Measurements from ENCODE around the gene VPS51.
"Not testable (repeated sequence)": the region's sequence is repeated elsewhere in the genome, so short reads cannot be mapped to it uniquely, and the experiment has no call there.

The VPS51 gene

DNA sequence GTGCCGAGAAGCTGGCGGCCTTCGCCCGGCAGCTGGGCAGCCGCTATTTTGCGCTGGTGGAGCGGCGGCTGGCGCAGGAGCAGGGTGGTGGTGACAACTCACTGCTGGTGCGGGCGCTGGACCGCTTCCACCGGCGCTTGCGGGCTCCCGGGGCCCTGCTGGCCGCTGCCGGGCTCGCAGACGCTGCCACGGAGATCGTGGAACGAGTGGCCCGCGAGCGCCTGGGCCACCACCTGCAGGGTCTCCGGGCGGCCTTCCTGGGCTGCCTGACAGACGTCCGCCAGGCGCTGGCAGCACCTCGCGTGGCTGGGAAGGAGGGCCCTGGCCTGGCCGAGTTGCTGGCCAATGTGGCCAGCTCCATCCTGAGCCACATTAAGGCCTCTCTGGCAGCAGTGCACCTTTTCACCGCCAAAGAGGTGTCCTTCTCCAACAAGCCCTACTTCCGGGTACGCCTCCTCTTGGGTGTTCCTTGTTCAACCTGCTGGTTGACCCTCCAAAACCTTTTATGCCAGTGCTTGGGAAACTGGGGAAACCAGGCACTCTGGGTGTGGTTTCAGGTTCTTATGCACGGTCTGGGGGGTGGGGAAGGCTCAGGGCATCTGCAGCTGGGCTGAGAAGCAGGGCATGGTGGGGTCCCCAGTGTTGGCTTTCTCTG lies 12.6 kb downstream of the VPS51 start:
- DNase-seq, result no peak

GRCh38 chr11:65109231-65110198 lies 13.5 kb downstream of the VPS51 start:
- no peak for DNase-seq

DNA sequence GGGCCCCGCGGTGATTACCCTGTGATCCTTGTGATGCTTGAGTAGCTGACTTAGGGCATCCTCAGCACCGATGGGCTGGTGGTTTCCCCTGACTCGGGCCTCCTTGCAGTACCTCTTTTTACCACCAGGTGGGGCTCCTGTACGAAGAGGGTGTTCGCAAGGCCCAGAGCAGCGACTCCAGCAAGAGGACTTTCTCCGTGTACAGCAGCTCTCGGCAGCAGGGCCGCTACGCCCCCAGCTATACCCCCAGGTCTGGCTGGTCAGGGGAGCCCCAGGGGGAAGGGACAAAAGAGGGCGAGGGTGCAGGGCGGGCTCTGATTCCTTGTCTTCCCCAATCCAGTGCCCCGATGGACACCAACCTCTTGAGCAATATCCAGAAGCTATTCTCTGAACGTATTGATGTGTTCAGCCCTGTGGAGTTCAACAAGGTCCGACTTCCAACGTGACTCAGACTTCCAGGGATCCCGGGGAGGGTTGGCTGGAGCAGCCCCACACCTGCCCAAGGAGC lies 14.4 kb downstream of the VPS51 start:
- no peak for DNase-seq

DNA sequence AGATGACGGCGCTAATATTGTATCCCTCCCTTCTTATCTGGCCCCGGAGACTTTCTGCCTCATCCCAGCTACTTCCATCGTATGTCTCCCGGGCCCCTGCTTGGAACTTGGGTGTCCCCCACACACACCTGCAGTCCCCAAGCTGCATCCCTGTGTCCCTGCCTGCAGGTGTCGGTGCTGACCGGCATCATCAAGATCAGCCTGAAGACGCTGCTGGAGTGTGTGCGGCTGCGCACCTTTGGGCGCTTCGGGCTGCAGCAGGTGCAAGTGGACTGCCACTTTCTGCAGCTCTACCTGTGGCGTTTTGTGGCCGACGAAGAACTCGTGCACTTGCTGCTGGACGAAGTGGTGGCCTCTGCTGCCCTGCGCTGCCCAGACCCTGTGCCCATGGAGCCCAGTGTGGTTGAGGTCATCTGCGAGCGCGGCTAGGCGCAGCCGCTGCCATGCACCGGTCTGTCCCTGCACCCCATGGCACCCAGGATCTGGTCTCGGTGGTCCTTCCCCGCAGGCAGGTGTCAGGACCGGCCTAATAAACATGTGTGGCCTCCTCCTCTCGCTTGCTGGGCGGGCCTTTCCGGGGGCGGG lies 15.2 kb downstream of the VPS51 start:
- DNase-seq, result no peak

- peak; percentile 66 for DNase-seq
Observed at GRCh38 chr11:65111744-65112545, 15.9 kb downstream of the VPS51 start, which contains the start of gene TM7SF2. Gene TM7SF2, plus strand, starts transcription at chr11:65111872. Its CDS starts 144 bp downstream, at chr11:65112016.

DNA sequence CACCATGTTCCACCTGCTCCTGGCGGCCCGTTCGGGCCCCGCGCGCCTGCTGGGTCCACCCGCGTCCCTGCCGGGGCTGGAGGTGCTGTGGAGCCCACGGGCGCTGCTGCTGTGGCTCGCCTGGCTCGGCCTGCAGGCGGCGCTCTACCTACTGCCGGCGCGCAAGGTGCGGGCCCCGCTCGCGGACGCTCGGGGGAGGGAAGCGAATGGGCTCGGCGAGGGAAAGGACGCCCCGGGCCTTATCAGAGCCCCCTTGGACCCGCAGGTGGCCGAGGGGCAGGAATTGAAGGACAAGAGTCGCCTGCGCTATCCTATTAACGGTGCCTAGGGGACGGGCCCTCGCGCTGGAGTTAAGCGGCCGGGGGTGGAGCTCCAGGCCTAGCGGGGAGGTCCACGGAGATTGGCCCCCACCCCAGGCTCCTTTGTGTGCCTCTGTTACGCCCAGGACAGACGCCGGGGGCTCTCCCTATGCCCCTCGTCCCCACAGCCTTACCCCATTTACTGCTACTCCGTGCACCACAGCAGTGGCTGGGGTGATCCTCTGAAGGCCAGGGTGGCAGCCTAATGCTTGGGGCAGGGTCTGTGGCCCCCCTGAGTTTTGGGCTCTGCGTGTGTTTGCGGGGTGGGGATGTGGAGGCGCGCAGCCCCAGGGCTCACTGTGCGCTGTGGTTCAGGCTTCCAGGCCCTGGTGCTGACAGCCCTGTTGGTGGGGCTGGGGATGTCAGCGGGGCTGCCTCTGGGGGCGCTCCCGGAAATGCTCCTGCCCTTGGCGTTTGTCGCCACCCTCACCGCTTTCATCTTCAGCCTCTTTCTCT lies 16.7 kb downstream of the VPS51 start:
- DNase-seq, result no peak

GRCh38 chr11:65113361-65113756 lies 17.3 kb downstream of the VPS51 start:
- no peak for DNase-seq

GRCh38 chr11:65113839-65114238 lies 17.8 kb downstream of the VPS51 start:
- no peak for DNase-seq

- no peak for DNase-seq
Observed at GRCh38 chr11:65114538-65115171, 18.6 kb downstream of the VPS51 start.

DNA sequence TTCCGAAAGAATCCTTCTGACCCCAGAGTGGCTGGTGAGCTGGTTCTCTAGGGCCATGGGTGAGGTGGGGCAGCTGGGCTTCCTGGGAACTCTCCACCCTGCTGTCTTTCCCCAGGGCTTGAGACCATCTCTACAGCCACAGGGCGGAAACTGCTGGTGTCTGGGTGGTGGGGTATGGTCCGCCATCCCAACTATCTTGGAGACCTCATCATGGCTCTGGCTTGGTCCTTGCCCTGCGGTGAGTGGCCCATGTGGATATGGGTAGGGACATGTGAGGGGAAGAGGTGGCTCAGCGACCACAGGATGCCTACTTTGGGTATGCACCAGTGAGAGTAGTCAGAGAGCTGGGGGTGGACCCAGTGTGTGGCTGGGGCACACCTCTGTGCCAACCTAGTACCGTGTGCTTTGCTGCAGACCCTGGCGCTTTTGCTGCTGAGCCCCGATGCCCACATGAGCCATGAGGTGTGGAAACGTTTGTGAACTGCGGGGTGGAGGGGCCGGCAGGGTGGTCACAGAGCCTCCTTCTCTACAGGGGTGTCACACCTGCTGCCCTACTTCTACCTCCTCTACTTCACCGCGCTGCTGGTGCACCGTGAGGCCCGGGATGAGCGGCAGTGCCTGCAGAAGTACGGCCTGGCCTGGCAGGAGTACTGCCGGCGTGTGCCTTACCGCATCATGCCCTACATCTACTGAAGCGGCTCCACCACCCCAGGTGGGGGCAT lies 19.5 kb downstream of the VPS51 start:
- no peak for DNase-seq

DNA sequence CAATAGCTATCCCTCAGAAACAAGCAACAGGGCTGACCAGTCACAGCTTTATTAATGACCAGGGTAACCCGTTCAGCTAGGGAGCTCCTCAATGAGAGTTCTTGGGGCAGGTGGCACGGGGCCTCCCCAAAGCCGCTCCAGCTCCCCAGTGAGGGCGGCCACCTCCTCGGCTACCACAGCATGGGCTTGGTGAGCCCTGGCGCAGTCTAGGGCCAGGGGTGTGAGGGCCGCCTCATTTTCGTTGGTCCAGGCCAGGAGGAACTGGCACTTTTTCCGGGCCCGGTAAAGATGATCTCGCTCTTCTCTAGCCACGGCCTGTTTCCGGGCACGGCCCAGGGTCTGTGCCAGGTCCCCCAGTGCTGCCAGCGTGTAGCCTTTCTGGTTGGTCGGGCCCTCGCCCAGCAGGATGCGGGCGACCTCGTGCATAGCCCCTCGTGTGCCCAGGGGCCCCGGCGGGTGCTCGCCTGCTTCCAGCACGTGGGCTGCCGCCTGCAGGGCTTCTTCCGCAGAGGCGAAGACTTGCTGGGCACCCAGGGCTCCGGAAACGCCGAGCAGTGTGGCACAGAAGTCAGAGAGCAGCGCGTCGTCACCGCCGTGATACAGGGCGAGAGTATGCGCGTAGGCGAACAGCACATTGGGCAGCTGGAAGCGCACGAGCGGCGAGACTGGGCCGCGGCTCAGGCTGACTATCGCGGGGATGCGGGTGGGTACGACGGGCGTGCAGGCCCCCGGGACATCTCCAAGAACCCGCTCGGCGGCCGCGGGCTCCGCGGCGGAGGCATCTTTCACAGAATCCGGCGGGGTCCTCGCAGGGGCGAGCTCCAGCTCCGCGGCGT lies 20.6 kb downstream of the VPS51 start:
- no peak for DNase-seq

- peak; percentile 74 for DNase-seq
Observed at GRCh38 chr11:65117206-65118096, 21.4 kb downstream of the VPS51 start, which contains the start of gene ZNHIT2. Gene ZNHIT2, minus strand, starts transcription at chr11:65117701. Its CDS starts 48 bp downstream, at chr11:65117653.

DNA sequence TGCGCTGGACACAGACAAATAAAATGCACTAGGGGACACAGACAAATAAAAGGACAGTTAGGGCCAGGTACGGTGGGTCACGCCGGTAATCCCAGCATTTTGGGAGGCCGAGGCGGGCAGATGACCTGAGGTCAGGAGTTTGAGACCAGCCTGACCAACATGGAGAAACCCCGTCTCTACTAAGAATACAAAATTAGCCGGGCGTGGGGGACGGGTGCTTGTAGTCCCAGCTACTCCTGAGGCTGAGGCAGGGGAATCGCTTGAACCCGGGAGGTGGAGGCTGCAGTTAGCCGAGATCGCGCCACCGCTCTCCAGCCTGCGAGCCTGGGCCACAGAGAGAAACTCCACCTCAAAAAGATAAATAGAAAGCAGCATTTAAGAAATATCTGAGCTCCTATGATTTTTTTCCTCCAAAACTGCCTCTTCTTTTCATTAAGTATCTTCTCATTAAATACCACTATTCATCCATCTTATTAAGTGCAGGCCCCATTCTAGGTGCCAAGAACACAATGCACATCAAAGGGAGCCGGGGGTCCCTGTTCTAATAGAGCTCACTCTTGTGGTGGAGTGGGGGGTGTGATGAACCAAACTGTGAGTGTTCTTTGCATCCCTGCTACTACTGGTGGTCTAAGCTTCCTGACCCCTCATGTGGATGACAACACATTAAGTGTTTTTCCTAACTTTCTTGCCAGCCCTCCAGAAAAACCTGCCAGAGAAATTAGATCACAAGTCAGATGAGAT lies 22.3 kb downstream of the VPS51 start:
- no peak for DNase-seq

DNA sequence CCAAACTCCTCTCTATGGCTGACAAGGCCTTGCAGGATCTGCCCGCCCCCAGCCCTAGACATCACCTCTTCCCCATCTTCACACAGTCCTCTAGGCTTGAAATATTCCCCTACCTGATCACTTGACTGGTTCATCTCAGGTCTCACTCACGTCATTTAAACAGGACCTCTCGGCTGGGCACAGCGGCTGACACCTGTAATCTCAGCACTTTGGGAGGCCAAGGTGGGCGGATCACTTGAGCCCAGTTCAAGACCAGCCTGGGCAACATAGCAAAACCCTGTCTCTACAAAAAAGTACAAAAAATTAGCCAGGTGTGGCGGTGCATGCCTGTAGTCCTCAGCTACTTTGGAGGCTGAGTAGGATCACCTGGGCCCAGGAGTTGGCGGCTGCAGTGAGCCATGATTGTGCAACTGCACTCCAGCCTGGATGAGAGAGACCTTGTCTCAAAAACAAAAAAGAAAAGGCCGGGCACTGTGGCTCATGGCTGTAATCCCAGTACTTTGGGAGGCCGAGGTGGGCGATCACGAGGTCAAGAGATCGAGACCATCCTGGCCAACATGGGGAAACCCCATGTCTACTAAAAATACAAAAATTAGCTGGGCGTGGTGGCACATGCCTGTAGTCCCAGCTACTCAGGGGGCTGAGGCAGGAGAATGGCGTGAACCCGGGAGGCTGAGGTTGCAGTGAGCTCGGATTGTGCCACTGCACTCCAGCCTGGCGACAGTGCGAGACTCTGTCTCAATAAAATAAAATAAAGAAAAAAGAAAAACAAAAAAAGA lies 23.1 kb downstream of the VPS51 start:
- not testable (repeated sequence) for DNase-seq

GRCh38 chr11:65119670-65119995 lies 23.6 kb downstream of the VPS51 start:
- DNase-seq, result no peak

DNA sequence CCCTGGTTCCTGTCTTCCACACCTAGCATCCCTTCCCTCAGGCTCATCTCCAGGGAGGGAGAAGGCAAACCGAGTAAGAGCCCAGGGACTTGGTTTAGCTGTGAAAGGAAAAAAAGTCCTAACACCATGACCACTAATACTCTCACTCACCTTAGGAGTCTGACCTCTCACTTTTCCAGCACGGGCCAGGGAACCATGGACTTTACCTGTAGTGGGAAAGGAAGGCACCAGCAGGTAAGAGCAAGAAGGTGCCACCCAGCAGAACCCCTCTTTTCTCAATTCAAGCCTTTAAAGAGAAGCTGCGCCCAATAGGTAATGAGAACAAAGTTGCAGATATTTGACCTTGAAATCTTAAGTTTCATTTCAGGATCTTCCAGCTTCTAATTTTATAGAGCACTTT lies 24.8 kb downstream of the VPS51 start:
- DNase-seq, result no peak

- DNase-seq, result no peak
Observed at GRCh38 chr11:65121447-65121864, 25.4 kb downstream of the VPS51 start.

All from NCI-H524 treated with DMSO at 0.1 percent for 48 hours (cell line).